HG03565 (cell line): Measurements from ENCODE around the gene PRDX4.
"Not testable (repeated sequence)": the region's sequence is repeated elsewhere in the genome, so short reads cannot be mapped to it uniquely, and the experiment has no call there.

Source experiments
- ATAC-seq: cut with Tn5 transposase; IDR thresholded peaks from one replicate; pipeline ENCODE4 v1.9.1; 2021; ENCODE audit warnings: mild to moderate bottlenecking, moderate library complexity; ENCODE audit not compliant: unreplicated experiment

PRDX4 gene

DNA sequence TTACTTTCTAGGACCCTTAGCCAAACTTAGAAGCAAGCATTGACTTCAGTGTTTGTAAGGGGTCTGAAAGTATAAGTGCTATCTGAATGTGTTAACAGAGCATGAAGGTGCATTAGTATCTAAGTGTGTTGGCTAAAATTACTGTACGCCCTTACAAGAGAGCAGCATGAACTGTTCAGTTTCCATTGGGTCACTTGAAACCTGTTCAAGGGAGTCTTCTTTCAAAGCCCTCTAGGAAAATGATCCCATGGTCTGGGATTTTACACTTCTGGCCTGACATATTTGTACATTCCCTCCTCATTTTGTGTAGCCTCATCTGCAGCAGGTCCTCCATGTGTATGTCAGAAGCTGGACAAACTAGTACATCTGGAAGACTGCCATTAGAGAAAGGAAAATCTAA lies 3.2 kb downstream of the PRDX4 start:
- no peak for ATAC-seq

DNA sequence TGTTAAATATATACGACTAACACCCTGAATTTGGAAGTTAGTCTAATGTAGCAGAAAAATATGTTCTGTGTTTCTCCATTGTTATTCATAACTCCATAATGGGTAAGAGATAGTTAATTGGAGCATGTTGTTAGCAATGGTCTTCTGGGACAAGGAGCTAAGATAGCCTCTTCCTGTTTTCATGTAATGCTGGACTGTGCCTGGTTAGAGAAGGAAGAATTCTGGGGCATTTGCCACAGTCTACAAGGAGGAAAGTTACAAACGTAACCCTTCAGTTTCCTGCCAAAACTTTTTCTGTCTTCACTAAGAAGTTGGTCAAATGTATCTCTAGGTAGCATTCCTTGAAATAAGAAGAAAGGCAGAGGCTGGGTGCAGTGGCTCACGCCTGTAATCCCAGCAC lies 5.8 kb downstream of the PRDX4 start:
- no peak for ATAC-seq

- ATAC-seq = not testable (repeated sequence)
Observed at GRCh38 chrX:23676486-23676885, 9.2 kb downstream of the PRDX4 start.

GRCh38 chrX:23692166-23692565 lies 24.9 kb downstream of the PRDX4 start:
- ATAC-seq = no peak

GRCh38 chrX:23694606-23695005 lies 27.3 kb downstream of the PRDX4 start:
- ATAC-seq = no peak

- no peak for ATAC-seq
Observed at GRCh38 chrX:23699636-23700194, 32.4 kb downstream of the PRDX4 start.

DNA sequence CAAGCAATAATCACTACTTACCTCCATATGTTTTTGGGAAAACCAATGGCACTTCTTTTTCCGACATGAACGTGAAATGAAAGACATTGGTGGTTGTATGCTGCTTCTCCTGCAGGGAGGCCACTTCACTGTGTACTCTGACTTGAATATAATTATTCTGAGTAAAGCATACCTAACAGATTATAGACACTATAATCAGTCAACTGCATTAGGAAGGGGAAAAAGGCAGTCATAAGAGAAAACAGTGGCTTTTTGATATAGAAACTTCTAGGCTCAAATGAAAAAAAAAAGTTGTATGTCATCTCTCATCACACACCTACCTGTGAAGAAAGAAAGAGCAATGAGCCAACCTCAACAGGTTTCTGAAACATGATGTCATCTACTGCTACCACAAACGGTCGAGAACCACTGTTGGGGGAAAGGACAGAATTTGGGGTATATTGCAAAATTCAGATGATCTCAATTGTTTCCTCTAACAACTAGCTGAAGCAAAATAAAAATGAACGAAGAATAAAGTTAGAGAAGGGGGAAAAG lies 37.4 kb downstream of the PRDX4 start:
- ATAC-seq = no peak

GRCh38 chrX:23705235-23705634 lies 37.9 kb downstream of the PRDX4 start:
- no peak for ATAC-seq

- no peak for ATAC-seq
Observed at GRCh38 chrX:23720117-23720677, 52.9 kb downstream of the PRDX4 start.

- no peak for ATAC-seq
Observed at GRCh38 chrX:23726191-23726590, 58.9 kb downstream of the PRDX4 start.

- ATAC-seq = no peak
Observed at GRCh38 chrX:23727206-23727605, 59.9 kb downstream of the PRDX4 start.

- ATAC-seq = no peak
Observed at GRCh38 chrX:23729214-23729613, 61.9 kb downstream of the PRDX4 start.

GRCh38 chrX:23731951-23732350 lies 64.7 kb downstream of the PRDX4 start:
- no peak for ATAC-seq

- ATAC-seq = peak; percentile 91
Observed at GRCh38 chrX:23732704-23733103, 65.4 kb downstream of the PRDX4 start.
